Heart right ventricle (tissue), 16 donors: ENCODE data around the gene NEU1. TPM values are rescaled to one million over a fixed set of nuclear protein-coding genes. Genes with fewer than 3 reads are reported as not detected.

Source experiments
- ATAC-seq, 8 donors: fragments of 200-7000 bp; cut with Tn5 transposase; one replicate each; pipeline ENCODE4 v1.9.1; 2020; ENCODE audit warnings: mild to moderate bottlenecking in 8 of 8, moderate library complexity in 8 of 8, moderate number of reproducible peaks in 1 of 8
- DNase-seq, 2 donors: peaks; one replicate each; pipeline ENCODE4 v3.0.0-alpha.2; 2020
- H3K27ac ChIP-seq, 10 donors: fragments of 200-600 bp; sonication (generic) in 2 of 10; one replicate each; pipeline versions ENCODE4 v1.5.0 to v1.8.0; 2020 to 2022; ENCODE audit warnings: mild to moderate bottlenecking in 3 of 10
- H3K27me3 ChIP-seq, 7 donors: fragments of 200-600 bp; one replicate each; pipeline ENCODE4 v1.8.0; 2021 to 2022; ENCODE audit warnings: mild to moderate bottlenecking in 2 of 7
- H3K36me3 ChIP-seq, 9 donors: fragments of 200-600 bp; sonication (generic) in 1 of 9; one replicate each; pipeline versions ENCODE4 v1.5.0 to v1.8.0; 2020 to 2022; ENCODE audit warnings: mild to moderate bottlenecking in 2 of 9
- H3K4me1 ChIP-seq, 9 donors: fragments of 200-600 bp; sonication (generic) in 1 of 9; one replicate each; pipeline versions ENCODE4 v1.5.0 to v1.8.0; 2020 to 2022; ENCODE audit warnings: mild to moderate bottlenecking in 4 of 9
- H3K4me3 ChIP-seq, 10 donors: fragments of 200-600 bp; sonication (generic) in 2 of 10; one replicate each; pipeline versions ENCODE4 v1.5.0 to v1.8.0; 2020 to 2022; ENCODE audit warnings: mild to moderate bottlenecking in 7 of 10, moderate library complexity in 2 of 10
- H3K9me3 ChIP-seq, 11 donors: fragments of 200-600 bp in 10 of 11; sonication (generic) in 2 of 11; one replicate each; pipeline versions ENCODE4 v1.5.0 to v1.8.0; 2013 to 2022; ENCODE audit warnings: mild to moderate bottlenecking in 2 of 11, control low read depth in 1 of 11, moderate library complexity in 1 of 11
- WGBS, 2 donors: extraction: QIAGEN DNeasy Blood & Tissue Kit; methylation state at CpG; one replicate each; pipeline ENCODE4 v1.1.7; 2013; ENCODE audit warnings: inconsistent platforms in 1 of 2; 5-methylcytosine and 5-hydroxymethylcytosine counted together
- intact Hi-C, 10 donors: fragments of 100-400 bp; cut with DNase I; formaldehyde crosslinking; loops; one replicate each; pipeline versions ENCODE4 v1.11.1 to v1.14.2; 2022
- polyA plus RNA-seq, 2 donors: library from polyadenylated mRNA; stranded (reverse); fragments of 200-250 nt; gene quantifications; one replicate each; pipeline ENCODE4 v1.2.3, GENCODE V29; 2013
- total RNA-seq, 10 donors: library from RNA; stranded (reverse); fragmentation: NEBNext Ultra II Directional in 3 of 10; extraction: Animal tissue kit (Norgen Biotek cat#: 25700) in 3 of 10; gene quantifications; one replicate each; pipeline versions ENCODE4 v1.2.1 to v1.2.4, GENCODE V29; 2021 to 2023
- TF ChIP-seq, protein P1 (sequence below), 9 donors: fragments of 200-600 bp; sonication (generic) in 2 of 9; IDR thresholded peaks; one replicate each; pipeline versions ENCODE4 v1.5.0 to v1.8.0; 2021 to 2022; ENCODE audit warnings: antibody characterized with exemption in 9 of 9, mild to moderate bottlenecking in 5 of 9, moderate library complexity in 1 of 9
- donor health status: Arrhythmogenic right ventricular cardiomyopathy.
- donor health status: ischemic (EF 13 %, LVEDD 7.1; RV severe dilation, severe dysfunction).
- donor health status: healthy with polysubstance abuse.
- donor health status: DM: no; HTN: yes; CAD: no.
- donor health status: DM: no; HTN: no; CAD: no.
- donor health status: ischemic (EF 25% LVEDD 6.9; RV normal size, moderate dysfunction).
- donor health status: ischemic (EF 25% LVEDD 5.7; RV mildly dilated, moderate dysfunction).
- donor health status: healthy.
- donor health status: DM: yes; HTN: yes; CAD: no.
- donor health status: Ischemic cardiomyopathy.
- donor health status: ischemic (EF 35%, LVEDD 5.7; RV mildly dilated, moderate dysfunction).
- donor health status: nonischemic (EF 11% LVEDD 7.7; RV severe dilation, severe dysfunction).
- donor health status: DM: yes; HTN: yes; CAD: no.
- donor health status: PGD.
- donor health status: ischemic (EF 29% LVEDD 5.4; RV normal size, mild dysfunction).
- donor health status: nonischemic (EF 23%, LVEDD 6.1; RV moderate dilation, normal function).

The NEU1 gene
- total and polyA plus RNA-seq, 12 donors = 15.7 to 48.0 (median 22.3) TPM

DNA sequence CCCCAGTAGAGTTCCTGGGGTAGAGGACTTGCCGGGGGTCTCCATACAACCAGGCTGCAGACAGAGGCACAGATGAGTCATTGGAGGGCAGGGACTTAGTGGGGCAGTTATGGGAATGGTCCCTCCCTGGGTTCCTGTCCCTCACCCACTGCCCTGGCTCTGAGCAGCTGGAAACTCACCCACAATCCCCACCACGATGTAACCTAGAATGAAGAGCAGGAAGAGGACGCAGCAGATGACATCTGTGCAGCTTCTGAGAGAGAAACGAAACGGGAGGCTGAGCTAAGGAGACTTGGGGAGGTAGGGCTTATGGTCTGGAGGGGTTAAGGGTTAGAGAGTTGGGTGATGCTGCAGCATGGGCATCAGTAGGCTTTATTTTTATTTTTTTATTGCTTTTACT is 13.3 kb upstream of the NEU1 start:
- intact Hi-C loops = no loop called here
- TF ChIP-seq, protein P1, sequence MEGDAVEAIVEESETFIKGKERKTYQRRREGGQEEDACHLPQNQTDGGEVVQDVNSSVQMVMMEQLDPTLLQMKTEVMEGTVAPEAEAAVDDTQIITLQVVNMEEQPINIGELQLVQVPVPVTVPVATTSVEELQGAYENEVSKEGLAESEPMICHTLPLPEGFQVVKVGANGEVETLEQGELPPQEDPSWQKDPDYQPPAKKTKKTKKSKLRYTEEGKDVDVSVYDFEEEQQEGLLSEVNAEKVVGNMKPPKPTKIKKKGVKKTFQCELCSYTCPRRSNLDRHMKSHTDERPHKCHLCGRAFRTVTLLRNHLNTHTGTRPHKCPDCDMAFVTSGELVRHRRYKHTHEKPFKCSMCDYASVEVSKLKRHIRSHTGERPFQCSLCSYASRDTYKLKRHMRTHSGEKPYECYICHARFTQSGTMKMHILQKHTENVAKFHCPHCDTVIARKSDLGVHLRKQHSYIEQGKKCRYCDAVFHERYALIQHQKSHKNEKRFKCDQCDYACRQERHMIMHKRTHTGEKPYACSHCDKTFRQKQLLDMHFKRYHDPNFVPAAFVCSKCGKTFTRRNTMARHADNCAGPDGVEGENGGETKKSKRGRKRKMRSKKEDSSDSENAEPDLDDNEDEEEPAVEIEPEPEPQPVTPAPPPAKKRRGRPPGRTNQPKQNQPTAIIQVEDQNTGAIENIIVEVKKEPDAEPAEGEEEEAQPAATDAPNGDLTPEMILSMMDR (IDR thresholded peaks at IDR 0.05) = no peak
- WGBS, 2 donors = 63 to 73% methylated on average over 5 of the region's 5 CpGs

DNA sequence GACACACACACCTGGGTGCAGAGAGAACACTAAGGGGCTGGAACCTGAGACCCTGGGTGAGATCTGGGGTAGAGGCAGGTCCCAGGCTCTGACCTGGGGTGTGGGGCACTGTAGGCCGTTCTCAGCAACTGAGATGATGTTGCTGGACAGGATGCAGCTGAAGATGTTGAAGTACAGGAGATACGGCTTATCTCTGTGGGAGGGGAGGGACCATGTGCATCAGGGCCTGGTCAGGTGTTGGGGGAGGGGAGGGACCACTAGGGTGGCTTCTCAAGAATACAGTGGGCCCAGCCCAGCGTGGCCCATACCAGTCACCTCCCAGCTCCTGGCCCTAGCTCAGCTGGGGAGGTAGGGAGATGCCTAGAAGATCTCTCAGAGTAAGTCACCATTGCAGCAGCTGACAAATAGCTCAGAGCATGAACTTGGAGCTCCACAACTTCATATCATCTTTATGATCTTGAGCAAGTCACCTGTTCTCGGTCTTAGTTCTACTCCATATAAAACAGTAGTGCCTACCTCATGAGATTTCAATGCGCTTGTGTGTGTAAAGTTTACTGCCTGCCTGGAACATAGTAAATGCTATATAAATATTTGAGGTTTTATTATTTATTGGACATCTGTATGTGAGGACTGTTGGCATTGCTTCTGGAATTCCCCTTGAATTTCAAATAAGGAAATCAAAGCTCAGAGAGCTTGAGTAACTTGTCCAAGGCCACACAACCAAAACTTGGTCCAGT is 12.4 kb upstream of the NEU1 start:
- DNase-seq (no peak), ATAC-seq (no peak)
- intact Hi-C loops = no loop called here
- H3K4me3 ChIP-seq = no peak overlapping the region
- H3K27ac ChIP-seq = no peak overlapping the region
- H3K36me3 ChIP-seq = peaks cover 0 to 7% (median 5%) of the 10 kb centered on the region in 9 donors
- no peaks in the 10 kb centered on the region for H3K4me1 ChIP-seq
- WGBS, 2 donors = 68 to 77% methylated on average over 5 of the region's 5 CpGs
- no peaks in the 10 kb centered on the region for H3K9me3 ChIP-seq
- H3K27me3 ChIP-seq = no peaks in the 10 kb centered on the region
- TF ChIP-seq, protein P1 (IDR thresholded peaks at IDR 0.05) = no peak

More for the DNA sequence above, 13.3 kb upstream of the NEU1 start:
- Histone ChIP-seq H3K27ac (no peak overlapping the region), H3K27me3 (no peaks in the 10 kb centered on the region), H3K4me3 (no peak overlapping the region), H3K9me3 (no peaks in the 10 kb centered on the region), H3K36me3 (peaks cover 0 to 16% (median 13%) of the 10 kb centered on the region in 9 donors), H3K4me1 (no peaks in the 10 kb centered on the region)
- DNase-seq = no peak
- ATAC-seq = no peak

DNA sequence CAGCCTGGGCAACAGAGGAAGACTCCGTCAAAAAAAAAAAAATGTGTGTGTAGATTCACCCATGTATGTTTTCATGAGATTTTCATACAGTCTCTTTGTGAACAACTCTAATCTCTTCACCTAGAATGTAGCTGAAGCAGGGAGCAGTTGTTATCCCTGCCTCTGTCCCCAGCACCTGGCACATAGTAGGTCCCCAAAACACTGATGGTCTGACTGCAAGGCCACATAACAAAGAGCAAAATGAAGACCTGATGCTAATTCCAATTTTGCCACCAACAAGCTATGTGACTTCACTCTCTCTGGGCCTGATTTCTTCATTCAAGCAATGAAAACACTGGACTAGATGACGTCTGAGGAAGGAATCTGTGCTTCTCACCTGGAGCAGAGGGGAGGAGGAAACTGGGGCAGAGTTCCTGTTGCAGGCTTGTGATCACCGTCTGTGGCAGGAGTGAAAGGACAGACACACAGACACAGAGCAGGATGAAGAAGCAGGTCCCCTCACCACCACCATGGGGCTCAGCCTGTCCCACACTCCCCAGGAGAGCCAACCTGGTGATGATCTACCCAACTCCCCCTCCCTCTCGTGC is 11.6 kb upstream of the NEU1 start:
- 64 to 66% methylated on average over 4 of the region's 4 CpGs for WGBS, 2 donors
- H3K27ac ChIP-seq = no peak overlapping the region
- H3K4me1 ChIP-seq = no peaks in the 10 kb centered on the region
- no peaks in the 10 kb centered on the region for H3K9me3 ChIP-seq
- TF ChIP-seq, protein P1 (IDR thresholded peaks at IDR 0.05) = no peak
- no peaks in the 10 kb centered on the region for H3K27me3 ChIP-seq
- H3K4me3 ChIP-seq = no peak overlapping the region
- ATAC-seq (no peak), DNase-seq (no peak)
- no peaks in the 10 kb centered on the region for H3K36me3 ChIP-seq
- intact Hi-C loops = no loop called here

DNA sequence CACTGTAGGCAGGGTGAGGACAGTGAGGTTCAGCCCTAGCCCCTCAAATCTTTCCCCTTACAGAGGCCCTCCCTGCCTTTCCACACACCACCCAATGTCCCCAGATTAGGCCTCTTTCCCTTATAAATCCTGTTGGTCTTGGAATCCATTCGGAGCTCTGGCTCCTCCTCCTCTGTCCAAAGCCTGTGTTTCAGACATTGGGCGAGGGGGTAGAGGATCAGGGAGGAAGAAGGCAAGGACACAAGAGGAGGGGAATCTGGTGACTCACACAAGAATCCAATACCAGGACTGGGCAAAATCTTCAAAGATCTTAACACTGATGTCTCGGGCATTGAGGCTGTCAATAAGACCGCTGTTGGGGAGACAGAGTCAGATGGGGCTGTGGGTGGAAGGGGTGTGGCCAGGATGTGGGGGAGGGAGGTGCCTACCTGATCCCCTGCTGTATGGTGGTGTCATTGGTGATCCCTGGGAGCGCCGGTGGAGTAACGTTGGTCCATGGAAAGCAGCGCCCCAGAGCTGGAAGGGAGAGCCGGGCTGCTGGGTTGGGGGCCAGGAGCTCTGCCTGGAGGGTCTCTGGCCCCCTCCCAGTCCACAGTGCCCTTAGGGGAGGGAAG is 8.5 kb upstream of the NEU1 start:
- Histone ChIP-seq H3K27me3 (no peaks in the 10 kb centered on the region), H3K4me1 (no peaks in the 10 kb centered on the region), H3K36me3 (no peaks in the 10 kb centered on the region), H3K27ac (no peak overlapping the region), H3K9me3 (no peaks in the 10 kb centered on the region), H3K4me3 (no peak overlapping the region)
- intact Hi-C loops = no loop called here
- 52 to 56% methylated on average over 9 of the region's 9 CpGs for WGBS, 2 donors
- TF ChIP-seq, protein P1 (IDR thresholded peaks at IDR 0.05) = no peak
- ATAC-seq (no peak), DNase-seq (no peak)
